ENCODE data around the gene CCDC86.

Gene CCDC86

DNA sequence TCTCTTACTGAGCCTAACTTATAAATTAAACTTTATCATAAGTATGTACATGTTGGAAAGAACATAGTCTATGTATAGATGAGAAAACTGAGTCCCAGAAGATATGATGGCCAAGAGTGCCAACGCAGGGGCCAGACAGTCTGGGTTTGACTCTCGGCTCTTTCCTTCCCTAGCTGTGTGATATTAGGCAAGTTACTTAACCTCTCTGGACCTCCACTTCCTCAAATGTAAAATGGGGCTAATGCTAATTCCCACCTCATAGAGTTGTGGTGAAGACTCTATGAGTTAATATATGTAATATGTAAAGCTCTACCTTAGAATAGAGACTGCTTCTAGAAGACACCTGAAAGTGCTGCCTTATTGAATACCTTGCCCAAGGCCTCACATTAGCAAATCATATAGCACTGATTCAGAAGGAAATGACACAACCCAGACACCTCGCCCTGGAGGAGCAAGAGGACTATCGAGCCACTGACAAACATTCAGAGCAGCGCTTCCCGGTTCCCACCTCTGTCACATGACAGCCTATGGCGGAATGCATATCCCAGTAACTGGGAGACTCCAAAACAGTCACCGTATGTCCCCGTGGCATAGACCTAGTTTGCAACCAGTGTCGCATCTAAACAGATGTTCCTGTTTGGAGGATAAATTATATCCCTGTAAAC is 11.3 kb upstream of the CCDC86 start:
- Histone ChIP-seq H3K36me3 (no peaks in the 10 kb centered on the region), H3K4me2 (no peak overlapping the region), H3K27ac (no peak overlapping the region), H3K27me3 (no peaks in the 10 kb centered on the region), H3K9ac (no peak overlapping the region), H4K20me1 (no peaks in the 10 kb centered on the region), H3K9me3 (no peaks in the 10 kb centered on the region), H3K4me3 (no peak overlapping the region), H3K4me1 (peaks cover 15% of the 10 kb centered on the region)
- TF ChIP-seq Cebpa-rat (IDR thresholded peaks at IDR 0.05): no peak

DNA sequence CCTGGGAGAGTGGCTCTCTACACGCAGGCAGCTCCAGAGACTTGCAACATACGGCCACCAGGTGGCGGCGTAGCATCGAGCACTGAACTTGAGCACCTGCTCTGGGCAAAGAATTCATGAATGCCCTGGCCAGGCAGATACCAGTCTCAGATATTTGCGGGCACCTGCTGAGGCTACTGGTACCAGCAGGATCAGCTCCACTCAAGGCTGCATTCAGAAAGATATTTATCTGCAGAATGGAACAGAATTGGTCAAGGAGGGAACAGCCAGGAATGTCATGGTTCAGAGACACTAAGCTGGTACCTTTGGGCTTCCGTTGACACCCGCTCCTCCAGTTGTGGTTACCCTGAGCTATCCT is 10.8 kb upstream of the CCDC86 start:
- Histone ChIP-seq H4K20me1 (no peaks in the 10 kb centered on the region), H3K27ac (no peak overlapping the region; the same call in 1 of the 2 replicates), H3K9ac (no peak overlapping the region), H3K4me1 (peaks cover 15% of the 10 kb centered on the region), H3K4me2 (peak overlapping the region; percentile 42), H3K36me3 (no peaks in the 10 kb centered on the region), H3K4me3 (no peak overlapping the region), H3K27me3 (no peaks in the 10 kb centered on the region), H3K9me3 (no peaks in the 10 kb centered on the region)
- no peak for TF ChIP-seq Cebpa-rat (IDR thresholded peaks at IDR 0.05)

DNA sequence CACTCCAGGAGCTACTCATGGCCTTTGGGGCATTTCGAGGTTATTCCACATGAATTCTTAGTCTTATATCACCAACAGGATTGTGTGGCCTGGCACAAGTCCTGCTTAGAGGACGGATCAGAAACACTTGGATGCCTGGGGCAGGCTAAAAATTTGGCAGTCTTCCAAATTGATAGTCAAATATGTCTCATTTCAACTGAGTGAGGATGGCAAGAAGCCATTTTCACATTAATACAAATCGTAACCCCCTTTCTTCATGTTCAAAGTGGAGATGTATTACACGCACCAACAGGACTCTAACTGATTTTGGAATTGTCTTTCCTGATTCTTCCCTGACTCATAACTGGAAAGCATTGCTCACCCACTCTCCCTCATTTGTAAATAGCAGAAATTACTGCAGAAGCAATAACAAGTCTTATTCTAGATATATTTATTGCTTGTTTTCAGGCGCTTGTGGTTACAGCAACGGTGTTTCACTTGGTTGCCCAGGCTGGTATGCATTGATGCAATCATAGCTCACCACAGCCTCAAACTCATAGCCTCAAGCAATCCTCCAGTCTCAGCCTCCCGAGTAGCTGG is 10.3 kb upstream of the CCDC86 start:
- TF ChIP-seq Cebpa-rat (IDR thresholded peaks at IDR 0.05): peak; percentile 82
- H3K4me3 ChIP-seq: no peak overlapping the region
- H3K4me2 ChIP-seq: peak overlapping the region; percentile 42
- peaks cover 15% of the 10 kb centered on the region for H3K4me1 ChIP-seq
- H3K36me3 ChIP-seq: no peaks in the 10 kb centered on the region
- H4K20me1 ChIP-seq: no peaks in the 10 kb centered on the region
- no peaks in the 10 kb centered on the region for H3K27me3 ChIP-seq
- no peak overlapping the region for H3K9ac ChIP-seq
- no peaks in the 10 kb centered on the region for H3K9me3 ChIP-seq
- no peak overlapping the region; the same call in 1 of the 2 replicates for H3K27ac ChIP-seq

DNA sequence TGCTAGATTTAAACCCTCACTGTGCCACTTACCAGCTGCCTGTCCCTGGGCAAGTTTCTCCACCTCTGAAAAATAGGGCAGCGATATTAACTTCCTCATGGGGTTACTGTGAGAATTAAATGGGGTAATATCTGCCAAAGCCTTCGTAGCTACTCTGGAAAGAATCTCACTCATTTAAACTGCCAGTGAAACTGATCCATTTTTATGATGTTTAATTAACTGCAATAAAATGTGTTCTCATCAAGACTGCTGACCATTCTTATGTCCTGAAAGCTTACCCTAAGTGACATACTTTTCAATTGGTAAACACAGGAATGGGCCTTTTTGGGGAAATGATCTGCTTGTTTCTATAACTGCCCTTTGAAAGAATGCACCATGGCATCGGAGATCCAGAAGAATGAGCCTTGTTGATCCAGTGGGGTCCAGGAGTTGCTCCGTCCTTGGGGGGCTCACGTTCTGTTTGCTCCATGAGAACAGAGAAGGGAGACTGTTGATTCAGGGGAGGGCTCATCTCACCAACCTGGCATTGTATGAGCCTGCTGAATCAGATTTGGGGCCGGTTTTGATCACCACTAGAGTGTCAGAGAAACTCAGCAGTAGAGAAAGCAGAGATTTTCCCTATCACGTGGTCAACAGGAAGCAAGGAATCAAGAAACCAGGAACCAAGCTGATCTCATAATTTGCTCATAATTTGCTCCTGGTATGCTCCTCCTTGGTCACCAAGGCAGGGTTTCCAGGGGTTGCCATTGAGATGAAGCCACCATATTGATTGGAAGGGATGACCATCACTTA is 7.0 kb upstream of the CCDC86 start:
- Histone ChIP-seq H3K4me3 (no peak overlapping the region), H3K27ac (no peak overlapping the region), H3K9me3 (no peaks in the 10 kb centered on the region), H4K20me1 (no peaks in the 10 kb centered on the region), H3K4me1 (peaks cover 15% of the 10 kb centered on the region), H3K36me3 (no peaks in the 10 kb centered on the region), H3K27me3 (no peaks in the 10 kb centered on the region), H3K4me2 (no peak overlapping the region), H3K9ac (no peak overlapping the region)
- no peak for TF ChIP-seq Cebpa-rat (IDR thresholded peaks at IDR 0.05)

DNA sequence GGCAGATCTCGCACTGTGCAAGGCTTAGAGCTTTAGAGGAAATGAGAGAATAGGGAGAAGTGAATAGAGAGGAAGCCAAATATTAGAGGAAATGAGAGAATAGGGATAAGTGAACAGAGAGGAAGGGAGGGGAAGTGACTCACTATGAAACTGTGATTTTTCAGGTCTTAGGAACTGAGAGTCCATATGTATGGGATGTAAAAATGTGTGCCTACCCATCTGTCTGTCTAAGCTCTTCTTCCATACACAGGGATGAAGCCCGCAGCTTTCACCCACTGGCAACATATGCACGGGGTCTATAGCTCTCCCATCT is 6.4 kb upstream of the CCDC86 start:
- Histone ChIP-seq H3K27me3 (no peaks in the 10 kb centered on the region), H3K4me1 (peaks cover 15% of the 10 kb centered on the region), H3K9ac (no peak overlapping the region), H3K36me3 (no peaks in the 10 kb centered on the region), H4K20me1 (no peaks in the 10 kb centered on the region), H3K9me3 (no peaks in the 10 kb centered on the region), H3K4me2 (no peak overlapping the region), H3K27ac (no peak overlapping the region), H3K4me3 (no peak overlapping the region)
- TF ChIP-seq Cebpa-rat (IDR thresholded peaks at IDR 0.05): no peak

DNA sequence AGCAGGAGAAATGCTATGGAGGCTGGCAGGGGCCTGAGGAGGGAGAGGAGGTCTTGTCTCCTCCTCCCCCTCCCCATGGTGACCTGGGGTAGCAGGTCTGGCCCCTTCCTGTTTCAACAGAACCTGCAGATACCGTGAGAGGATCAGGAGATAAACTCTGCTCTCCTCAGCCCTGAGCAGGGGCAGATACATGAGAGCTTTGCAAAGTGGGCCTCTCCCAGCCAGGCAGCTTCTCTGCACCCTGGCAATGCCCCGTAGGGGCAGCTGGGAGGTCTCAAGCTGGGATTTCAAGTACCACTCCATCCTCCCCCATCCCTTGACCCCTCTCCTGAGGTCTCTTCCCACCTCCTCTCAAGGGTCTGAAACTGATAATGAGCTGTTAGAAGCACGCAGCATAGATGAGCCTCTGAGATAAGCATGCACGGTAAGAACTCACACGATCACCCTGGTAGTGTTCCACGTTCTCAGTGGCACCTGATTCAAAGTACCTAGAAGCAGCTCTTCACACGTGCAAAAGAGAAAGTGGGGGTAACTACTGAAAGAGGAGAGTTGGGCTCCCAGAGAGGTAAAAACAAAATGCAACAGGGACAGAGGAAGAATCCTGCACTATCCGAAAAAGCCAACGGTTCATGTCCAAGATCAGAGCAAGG is 4.9 kb upstream of the CCDC86 start:
- H3K9me3 ChIP-seq: no peaks in the 10 kb centered on the region
- H3K27me3 ChIP-seq: no peaks in the 10 kb centered on the region
- H3K36me3 ChIP-seq: no peaks in the 10 kb centered on the region
- no peak overlapping the region for H3K4me2 ChIP-seq
- peaks cover 14% of the 10 kb centered on the region for H3K4me1 ChIP-seq
- no peak overlapping the region for H3K9ac ChIP-seq
- no peak for TF ChIP-seq Cebpa-rat (IDR thresholded peaks at IDR 0.05)
- H3K4me3 ChIP-seq: no peak overlapping the region
- H3K27ac ChIP-seq: no peak overlapping the region
- H4K20me1 ChIP-seq: no peaks in the 10 kb centered on the region

DNA sequence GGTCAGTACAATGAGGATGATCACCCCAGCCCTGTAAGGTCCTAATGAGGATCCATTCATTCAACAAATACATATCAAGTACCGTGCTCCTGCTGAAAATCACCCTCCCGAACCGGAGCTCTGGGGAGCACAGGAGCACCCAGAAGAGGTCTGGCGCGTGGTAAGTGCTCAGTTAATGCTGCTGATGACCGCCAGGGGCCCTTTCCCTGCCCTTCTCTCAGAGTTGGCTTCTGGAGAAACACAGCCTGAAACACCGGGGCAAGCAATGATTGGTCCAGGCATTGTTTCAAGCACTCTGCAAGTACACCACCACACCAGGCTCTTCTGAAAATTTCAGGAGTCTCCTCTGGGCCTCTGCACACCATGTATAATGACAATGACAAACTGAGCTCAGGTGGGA is 3.8 kb upstream of the CCDC86 start:
- Histone ChIP-seq H3K36me3 (no peaks in the 10 kb centered on the region), H3K4me3 (no peak overlapping the region), H3K4me1 (peaks cover 9% of the 10 kb centered on the region), H3K4me2 (no peak overlapping the region), H3K9me3 (no peaks in the 10 kb centered on the region), H3K9ac (no peak overlapping the region), H4K20me1 (peaks cover 3% of the 10 kb centered on the region; the same call in 1 of the 2 replicates), H3K27ac (no peak overlapping the region), H3K27me3 (no peaks in the 10 kb centered on the region)
- no peak for TF ChIP-seq Cebpa-rat (IDR thresholded peaks at IDR 0.05)

DNA sequence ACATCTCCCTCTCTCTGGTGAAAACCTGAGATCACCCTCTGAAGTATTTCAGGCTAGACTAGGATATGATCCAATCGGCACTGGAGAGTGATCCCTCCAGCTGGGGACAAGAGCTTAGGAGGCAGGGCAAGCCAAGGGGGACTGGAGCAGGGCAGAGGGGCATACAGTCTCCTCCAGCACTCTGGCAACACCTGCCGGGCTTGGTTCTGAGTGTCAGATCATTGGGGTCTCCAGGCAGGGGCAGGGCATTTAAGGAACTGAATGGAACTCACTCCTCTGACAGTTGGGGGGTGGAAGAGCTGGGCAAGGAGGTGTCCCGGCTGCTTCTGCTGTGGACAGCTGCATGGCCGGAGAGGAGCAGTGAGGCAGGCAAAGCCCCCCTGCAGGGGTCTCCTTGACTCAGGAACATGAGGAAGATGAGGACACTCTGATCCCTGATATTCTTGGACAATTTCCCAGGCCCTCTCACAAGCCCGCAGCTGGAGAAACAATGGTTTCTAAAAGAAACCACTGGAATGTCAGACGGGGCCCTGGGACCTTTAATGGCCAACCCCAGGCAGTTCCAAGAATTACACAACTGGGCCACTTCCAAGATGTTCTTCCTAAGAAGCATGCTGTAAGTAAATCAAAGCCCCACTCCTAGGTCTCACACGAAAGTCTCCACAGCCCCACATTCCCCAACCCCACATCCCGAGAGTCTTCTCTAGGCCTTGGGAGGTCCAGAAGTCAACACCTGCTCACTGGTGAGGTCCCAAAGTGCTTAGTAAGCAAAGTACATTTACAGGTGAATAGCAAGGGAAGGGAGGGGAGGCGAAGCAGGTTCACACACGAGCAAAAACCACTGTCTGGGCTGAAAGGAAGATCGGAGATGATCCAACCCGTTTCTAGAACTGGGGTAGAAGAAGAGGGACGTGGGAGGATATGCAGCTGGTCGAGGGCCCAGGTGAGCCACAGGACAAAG is 1.2 kb upstream of the CCDC86 start:
- H3K9ac ChIP-seq: no peak overlapping the region
- H3K27me3 ChIP-seq: no peaks in the 10 kb centered on the region
- H3K4me3 ChIP-seq: no peak overlapping the region
- no peaks in the 10 kb centered on the region for H3K9me3 ChIP-seq
- TF ChIP-seq Cebpa-rat (IDR thresholded peaks at IDR 0.05): no peak
- H3K4me2 ChIP-seq: peak overlapping the region; percentile 97
- H3K36me3 ChIP-seq: peaks cover 4% of the 10 kb centered on the region; the same call in 1 of the 2 replicates
- peaks cover 34% of the 10 kb centered on the region for H3K4me1 ChIP-seq
- peaks cover 29% of the 10 kb centered on the region for H4K20me1 ChIP-seq
- peak overlapping the region; percentile 88; the same call in 1 of the 2 replicates for H3K27ac ChIP-seq
